Kidney (tissue), 14 donors: Measurements from ENCODE around the gene NCAM2. TPM values are rescaled to one million over a fixed set of nuclear protein-coding genes. Genes with fewer than 3 reads are reported as not detected.
"Not testable (repeated sequence)": the region's sequence is repeated elsewhere in the genome, so short reads cannot be mapped to it uniquely, and the experiment has no call there.

ENCODE experiments used
- DNase-seq, 5 donors: peaks; one replicate each; pipeline ENCODE4 v3.0.0-alpha.2; 2013 to 2020
- FAIRE-seq: peaks from 2 replicates; lab custom pipeline; 2012; peaks lifted over from hg19 to GRCh38; lab: Jason Lieb, UNC
- H3K27ac ChIP-seq, 2 donors: one replicate each; pipeline ENCODE4 v1.7.0; 2013; ENCODE audit warnings: low read depth in 2 of 2, low read length in 2 of 2, inconsistent platforms in 1 of 2
- H3K27me3 ChIP-seq: one replicate; pipeline ENCODE4 v1.7.1; 2013; ENCODE audit warnings: low read length, inconsistent platforms; ENCODE audit not compliant: control insufficient read depth, insufficient read depth
- H3K36me3 ChIP-seq, 3 donors: one replicate each; pipeline versions ENCODE4 v1.7.0 to v1.7.1; 2013; ENCODE audit warnings: low read length in 3 of 3, control low read depth in 1 of 3, inconsistent platforms in 1 of 3; ENCODE audit not compliant: insufficient read depth in 3 of 3, control insufficient read depth in 2 of 3
- H3K4me1 ChIP-seq, 3 donors: one replicate each; pipeline versions ENCODE4 v1.7.0 to v1.7.1; 2013; ENCODE audit warnings: low read length in 3 of 3, inconsistent platforms in 1 of 3, low read depth in 1 of 3; ENCODE audit not compliant: control insufficient read depth in 2 of 3, insufficient read depth in 2 of 3
- H3K4me3 ChIP-seq, 3 donors: one replicate each; pipeline versions ENCODE4 v1.7.0 to v1.8.1; 2013; ENCODE audit warnings: low read length in 3 of 3, control low read depth in 1 of 3, inconsistent platforms in 1 of 3
- H3K9ac ChIP-seq, 3 donors: one replicate each; pipeline versions ENCODE4 v1.7.0 to v1.7.1; 2013; ENCODE audit warnings: low read length in 3 of 3, control low read depth in 1 of 3, inconsistent platforms in 1 of 3
- H3K9me3 ChIP-seq, 3 donors: one replicate each; pipeline versions ENCODE4 v1.7.0 to v1.7.1; 2013; ENCODE audit warnings: low read length in 3 of 3, control low read depth in 1 of 3, inconsistent platforms in 1 of 3; ENCODE audit not compliant: control insufficient read depth in 2 of 3, insufficient read depth in 1 of 3
- CTCF ChIP-seq: IDR thresholded peaks from 3 replicates; pipeline ENCODE4 v1.5.1; 2012; ENCODE audit warnings: mild to moderate bottlenecking, moderate library complexity, borderline replicate concordance; ENCODE audit not compliant: insufficient read depth; ENCODE audit errors: extremely low read depth
- intact Hi-C: fragments of 100-400 bp; cut with DNase I; formaldehyde crosslinking; loops from one replicate; pipeline ENCODE4 v1.11.1; 2022
- polyA plus RNA-seq: library from polyadenylated mRNA; stranded (reverse); fragments of 350-450 nt; fragmentation: Illumina TruSeq; extraction: RNeasy Lipid Tissue Mini Kit (QIAGEN cat#74804); gene quantifications from one replicate; pipeline ENCODE4 v1.2.3, GENCODE V29; 2014; ENCODE audit warnings: low read depth, low replicate concordance; ENCODE audit not compliant: insufficient read depth
- total RNA-seq: library from RNA; stranded (reverse); fragmentation: NEBNext Ultra II Directional; extraction: Animal tissue kit (Norgen Biotek cat#: 25700); gene quantifications from one replicate; pipeline ENCODE4 v1.2.1, GENCODE V29; 2021
- donor health status: control.
- donor health status: control.
- donor health status: control.
- donor health status: control.
- donor health status: control.
- donor health status: DM: yes; HTN: yes; CAD: no.
- donor health status: Normal renal cell carcinoma (clear cell type).

Gene NCAM2
- total and polyA plus RNA-seq, 2 donors from 2014 or later: 0.13 to 0.82 TPM

GRCh38 chr21:21404261-21404660 lies 406.1 kb downstream of the NCAM2 start:
- DNase-seq, H3K4me3 ChIP-seq, H3K4me1 ChIP-seq, H3K27me3 ChIP-seq, H3K36me3 ChIP-seq, H3K9me3 ChIP-seq, H3K9ac ChIP-seq, intact Hi-C loops, FAIRE-seq, H3K27ac ChIP-seq: not testable (repeated sequence)

- no peaks in the 10 kb centered on the region for H3K4me1 ChIP-seq
- no peaks in the 10 kb centered on the region for H3K27me3 ChIP-seq
- DNase-seq (no peak), FAIRE-seq (no peak)
- TF ChIP-seq CTCF: no peak
- no peak overlapping the region for H3K9ac ChIP-seq
- intact Hi-C loops: no loop called here
- H3K4me3 ChIP-seq: no peak overlapping the region
- H3K36me3 ChIP-seq: no peaks in the 10 kb centered on the region
- no peak overlapping the region for H3K27ac ChIP-seq
- no peaks in the 10 kb centered on the region for H3K9me3 ChIP-seq
These were observed 408.7 kb downstream of the NCAM2 start for GRCh38 chr21:21406921-21407320.

- H3K36me3 ChIP-seq: no peaks in the 10 kb centered on the region
- H3K27me3 ChIP-seq: no peaks in the 10 kb centered on the region
- H3K27ac ChIP-seq: no peak overlapping the region
- H3K4me3 ChIP-seq: no peak overlapping the region
- peaks cover 0 to 3% (median 0%) of the 10 kb centered on the region in 3 donors for H3K9me3 ChIP-seq
- no peak for TF ChIP-seq CTCF
- DNase-seq (no peak), FAIRE-seq (no peak)
- no peaks in the 10 kb centered on the region for H3K4me1 ChIP-seq
- intact Hi-C loops: no loop called here
- no peak overlapping the region for H3K9ac ChIP-seq
These were observed 413.9 kb downstream of the NCAM2 start for GRCh38 chr21:21412096-21412495.

GRCh38 chr21:21415741-21416140 lies 417.5 kb downstream of the NCAM2 start:
- Histone ChIP-seq H3K9ac (no peak overlapping the region), H3K27ac (no peak overlapping the region), H3K4me3 (no peak overlapping the region), H3K36me3 (no peaks in the 10 kb centered on the region), H3K4me1 (no peaks in the 10 kb centered on the region), H3K27me3 (no peaks in the 10 kb centered on the region), H3K9me3 (peaks cover 0 to 3% (median 0%) of the 10 kb centered on the region in 3 donors)
- TF ChIP-seq CTCF: no peak
- DNase-seq: no peak
- FAIRE-seq: no peak
- intact Hi-C loops: no loop called here
